ENCODE results near the gene RALA. TPM values are rescaled to one million over a fixed set of nuclear protein-coding genes. Genes with fewer than 3 reads are reported as not detected.

The RALA gene
- total RNA-seq, 1 donor from 2014 or later: 59.5 TPM

DNA sequence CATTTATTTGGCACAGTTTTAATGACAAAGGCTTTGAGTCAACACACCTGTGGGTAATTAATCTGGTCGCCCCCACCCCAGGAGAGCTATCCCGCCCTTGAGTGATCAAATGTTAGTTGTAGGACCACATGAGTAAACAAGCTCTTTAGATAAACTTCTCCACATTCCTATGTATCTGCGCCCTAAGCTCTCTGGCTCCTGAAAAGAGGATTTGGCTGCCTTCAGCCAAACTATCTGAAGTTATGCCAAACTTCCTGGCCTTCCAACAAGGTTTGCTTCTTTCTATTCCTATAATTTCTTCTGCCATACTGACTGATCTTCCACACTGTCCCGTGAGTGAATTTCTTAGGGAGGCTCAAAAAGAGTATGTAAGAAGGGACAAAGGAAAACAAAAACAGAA, 134.2 kb downstream of the RALA start:
- no peak overlapping the region for H3K9ac ChIP-seq
- peaks cover 1% of the 10 kb centered on the region for H3F3A ChIP-seq (ENCODE audit: low read depth)
- H4K20me1 ChIP-seq (ENCODE audit: low read depth): no peaks in the 10 kb centered on the region
- no peaks in the 10 kb centered on the region for H3K9me3 ChIP-seq (ENCODE audit: low read depth)
- no peaks in the 10 kb centered on the region for H3K4me1 Mint-ChIP-seq
- no peak overlapping the region for H2AFZ ChIP-seq (replicated peaks)
- no peak overlapping the region for H3K4me3 ChIP-seq
- H3K27me3 ChIP-seq: no peaks in the 10 kb centered on the region
- no peak overlapping the region for H3K27ac ChIP-seq
- peaks cover 9% of the 10 kb centered on the region for H3K4me1 ChIP-seq
- no peak for DNase-seq (ENCODE audit: low spot score)
- peaks cover 12% of the 10 kb centered on the region for H3K36me3 Mint-ChIP-seq
- H3K36me3 ChIP-seq: no peaks in the 10 kb centered on the region
- H3K4me3 Mint-ChIP-seq: no peak overlapping the region
- no peaks in the 10 kb centered on the region for H3K79me2 ChIP-seq (ENCODE audit: low read depth)
- TF ChIP-seq EZH2 (IDR thresholded peaks at IDR 0.05) (no peak), EZH2phosphoT487 (IDR thresholded peaks at IDR 0.05) (no peak), CTCF (IDR thresholded peaks at IDR 0.05) (no peak)
- H3K4me2 ChIP-seq: no peak overlapping the region
- peaks cover 12% of the 10 kb centered on the region for H3K9me3 Mint-ChIP-seq
- no peak overlapping the region for H3K27ac Mint-ChIP-seq
- H3K27me3 Mint-ChIP-seq (ENCODE audit: insufficient read depth, low read depth): no peaks in the 10 kb centered on the region

Other genes starting within 250 kb of the RALA start
- gene YAE1, start 57.2 kb upstream of the RALA start, total RNA-seq (ENCODE audit: low replicate concordance): 33.6 and 79.3 TPM in 2 replicates